HG03354 (cell line): ENCODE data around the gene RPRML.

Source experiments
- ATAC-seq: cut with Tn5 transposase; IDR thresholded peaks from one replicate; pipeline ENCODE4 v1.9.1; 2021; ENCODE audit warnings: mild to moderate bottlenecking; ENCODE audit not compliant: unreplicated experiment, poor library complexity, severe bottlenecking

RPRML gene

GRCh38 chr17:46949291-46950174, 29.5 kb downstream of the RPRML start:
- no peak for ATAC-seq

GRCh38 chr17:46948544-46948943, 30.5 kb downstream of the RPRML start:
- no peak for ATAC-seq

DNA sequence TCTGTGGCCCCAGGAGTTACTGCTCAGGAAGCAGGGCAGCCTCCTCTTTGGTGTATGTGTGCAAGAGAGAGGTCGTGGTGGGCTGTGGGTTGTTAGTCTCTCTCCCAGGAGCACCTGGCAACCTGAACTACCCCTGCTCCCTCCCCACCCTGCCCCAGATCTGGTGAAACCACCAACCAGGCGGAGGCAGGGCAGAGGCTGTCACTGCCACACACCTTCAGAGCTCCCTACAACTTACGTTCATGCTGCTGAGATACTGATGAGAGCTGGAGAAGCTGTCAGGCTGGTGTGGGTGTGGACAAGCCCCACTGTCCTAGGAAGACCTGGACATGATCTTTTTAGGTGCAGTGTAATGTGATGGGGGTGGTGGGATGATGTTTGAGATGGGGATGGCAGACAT, 31.8 kb downstream of the RPRML start:
- ATAC-seq: no peak

- no peak for ATAC-seq
These were observed 34.1 kb downstream of the RPRML start for GRCh38 chr17:46944931-46945330.

- ATAC-seq: no peak
These were observed 35.3 kb downstream of the RPRML start for GRCh38 chr17:46943501-46944393.

GRCh38 chr17:46943218-46943500, 35.9 kb downstream of the RPRML start:
- no peak for ATAC-seq

GRCh38 chr17:46942441-46943217, 36.4 kb downstream of the RPRML start:
- no peak for ATAC-seq

- ATAC-seq: no peak
These were observed 38.2 kb downstream of the RPRML start for GRCh38 chr17:46940692-46941404.

DNA sequence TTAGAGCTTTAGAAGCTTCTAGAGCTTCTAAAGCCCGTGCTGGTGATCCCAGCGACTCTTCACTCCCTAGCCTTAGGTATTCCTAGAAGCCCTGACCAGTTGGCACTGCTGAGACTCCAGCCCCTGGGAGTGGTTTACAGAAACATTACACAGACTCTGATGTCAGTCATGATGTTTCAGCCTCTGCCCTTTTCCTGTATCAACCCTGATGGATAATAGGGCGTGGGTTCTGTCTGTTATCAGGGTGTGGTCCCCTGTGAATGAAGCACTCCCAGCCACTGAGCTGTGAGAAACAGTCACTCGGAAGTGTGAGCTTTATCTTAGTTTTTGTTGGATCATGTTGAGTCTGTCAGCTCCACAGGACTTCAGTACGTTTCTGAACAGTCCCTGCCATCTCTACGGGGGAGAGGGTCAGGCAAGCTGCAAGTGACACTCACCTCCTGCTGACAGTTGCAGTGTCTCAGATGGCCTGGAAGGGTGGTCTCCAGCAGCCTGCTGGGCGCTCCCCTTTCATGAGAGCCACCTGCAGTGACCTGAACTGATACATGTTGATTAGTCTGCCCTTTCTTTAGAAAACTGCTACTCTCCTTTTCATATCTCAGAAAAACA, 43.3 kb downstream of the RPRML start:
- no peak for ATAC-seq

DNA sequence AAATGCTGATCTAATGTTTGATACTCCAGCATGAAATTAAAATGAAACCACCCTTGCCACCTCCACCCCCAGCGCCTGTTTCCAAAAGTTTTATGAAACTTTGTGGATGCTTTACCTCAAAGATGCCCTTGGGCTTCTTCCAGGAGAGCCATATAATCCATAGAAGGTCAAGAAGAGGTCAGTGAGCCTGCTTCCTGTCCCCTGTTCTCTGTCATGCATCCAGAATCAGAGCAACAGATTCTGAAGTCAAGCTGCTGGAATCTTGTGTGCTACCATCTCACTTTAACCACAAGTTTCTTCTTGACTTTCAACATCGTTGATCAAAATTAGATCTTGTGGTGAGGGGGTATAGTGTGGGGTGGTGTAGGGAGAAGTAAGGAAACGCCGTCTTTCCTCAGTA, 47.5 kb downstream of the RPRML start:
- ATAC-seq: no peak

DNA sequence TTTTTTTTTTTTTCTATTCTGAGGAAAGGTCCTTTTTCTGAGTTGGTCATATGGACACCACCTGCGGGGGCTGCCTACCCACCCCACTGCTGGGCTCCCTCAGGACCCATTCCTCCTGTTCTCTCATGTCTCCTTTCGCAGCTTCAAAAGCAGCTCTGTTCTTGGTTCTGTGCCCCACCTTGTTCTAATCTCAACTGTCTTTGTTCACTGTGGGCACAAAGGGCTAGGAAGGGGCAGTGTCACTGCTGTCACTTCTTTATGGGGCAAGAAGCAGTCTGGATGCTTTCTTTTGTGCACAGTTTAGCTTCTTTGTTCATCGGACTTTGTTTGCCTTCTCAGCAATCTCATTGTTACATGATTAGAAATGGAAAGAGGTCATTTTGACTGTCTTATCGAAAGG, 49.0 kb downstream of the RPRML start:
- no peak for ATAC-seq

- no peak for ATAC-seq
These were observed 49.6 kb downstream of the RPRML start for GRCh38 chr17:46929413-46929812.

DNA sequence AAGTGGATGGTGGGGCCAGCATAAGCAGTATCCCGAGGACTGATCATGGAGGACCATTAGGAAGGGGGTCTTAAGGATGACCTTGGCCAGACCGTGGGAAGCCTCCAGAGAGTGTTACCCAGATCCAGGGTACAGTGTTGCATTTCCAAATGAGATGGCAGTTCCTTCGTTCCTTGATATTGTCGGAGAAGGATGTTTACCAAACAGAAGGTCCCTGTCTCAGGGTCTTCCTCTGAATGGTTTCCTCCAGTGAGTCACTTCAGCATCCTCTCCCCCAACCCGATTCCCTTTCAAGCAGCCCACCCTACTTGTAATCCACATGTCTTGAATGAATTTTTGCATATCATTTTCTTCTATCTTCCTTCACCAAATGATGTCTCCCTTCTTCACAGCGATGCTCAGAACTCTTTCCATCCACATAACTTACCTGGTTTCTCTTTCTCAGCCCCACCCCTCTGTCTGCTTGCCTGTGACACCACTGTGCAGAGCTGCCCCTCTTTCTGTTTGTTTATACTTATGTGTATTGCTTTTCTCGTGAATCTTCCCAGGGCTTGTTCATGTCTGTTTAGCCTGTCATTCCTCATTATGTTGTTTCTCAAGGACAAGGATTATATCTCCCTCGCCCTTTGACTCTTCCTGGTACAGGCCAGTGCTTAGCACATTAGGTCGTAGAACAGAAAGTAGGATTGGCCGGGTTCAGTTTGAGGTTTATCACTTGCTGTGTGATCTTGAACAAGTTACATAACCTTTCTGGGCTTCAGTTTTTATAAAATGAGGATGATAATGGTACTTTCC, 50.4 kb downstream of the RPRML start:
- ATAC-seq: no peak
